Measurements from ENCODE around the gene IGSF5. TPM values are rescaled to one million over a fixed set of nuclear protein-coding genes. Genes with fewer than 3 reads are reported as not detected.

IGSF5 gene
- polyA plus RNA-seq, 1 experiment = not detected

DNA sequence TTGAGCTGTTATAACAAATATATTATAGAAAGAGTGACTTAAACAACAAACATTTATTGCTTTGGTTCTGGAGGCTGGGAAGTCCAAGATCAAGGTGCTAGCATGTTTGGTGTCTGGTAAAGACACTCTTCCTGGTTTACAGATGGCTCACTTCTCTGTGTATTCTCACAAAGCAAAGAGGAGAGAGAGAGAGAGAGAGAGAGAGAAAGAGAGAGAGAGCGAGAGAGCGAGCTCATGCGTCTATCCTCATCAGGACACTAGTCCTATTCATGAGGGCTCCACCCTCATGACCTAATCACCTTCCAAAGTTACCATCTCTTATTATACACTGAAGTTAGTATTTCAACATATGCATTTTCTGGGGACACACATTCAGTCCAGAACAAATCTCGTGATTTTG is 89.6 kb downstream of the IGSF5 start:
- Histone ChIP-seq H3K4me3 (ENCODE audit: low read depth, low read length) (no peak overlapping the region), H3K36me3 (ENCODE audit: control insufficient read depth, insufficient read depth, low read length) (no peaks in the 10 kb centered on the region), H3K27me3 (ENCODE audit: control insufficient read depth, insufficient read depth, low read length) (no peaks in the 10 kb centered on the region)
- DNase-seq (ENCODE audit: low read depth) = no peak
- TF ChIP-seq, protein P1, sequence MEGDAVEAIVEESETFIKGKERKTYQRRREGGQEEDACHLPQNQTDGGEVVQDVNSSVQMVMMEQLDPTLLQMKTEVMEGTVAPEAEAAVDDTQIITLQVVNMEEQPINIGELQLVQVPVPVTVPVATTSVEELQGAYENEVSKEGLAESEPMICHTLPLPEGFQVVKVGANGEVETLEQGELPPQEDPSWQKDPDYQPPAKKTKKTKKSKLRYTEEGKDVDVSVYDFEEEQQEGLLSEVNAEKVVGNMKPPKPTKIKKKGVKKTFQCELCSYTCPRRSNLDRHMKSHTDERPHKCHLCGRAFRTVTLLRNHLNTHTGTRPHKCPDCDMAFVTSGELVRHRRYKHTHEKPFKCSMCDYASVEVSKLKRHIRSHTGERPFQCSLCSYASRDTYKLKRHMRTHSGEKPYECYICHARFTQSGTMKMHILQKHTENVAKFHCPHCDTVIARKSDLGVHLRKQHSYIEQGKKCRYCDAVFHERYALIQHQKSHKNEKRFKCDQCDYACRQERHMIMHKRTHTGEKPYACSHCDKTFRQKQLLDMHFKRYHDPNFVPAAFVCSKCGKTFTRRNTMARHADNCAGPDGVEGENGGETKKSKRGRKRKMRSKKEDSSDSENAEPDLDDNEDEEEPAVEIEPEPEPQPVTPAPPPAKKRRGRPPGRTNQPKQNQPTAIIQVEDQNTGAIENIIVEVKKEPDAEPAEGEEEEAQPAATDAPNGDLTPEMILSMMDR (IDR thresholded peaks at IDR 0.05; ENCODE audit: insufficient read depth, low read depth, low read length) = no peak
- ChIA-PET CTCF (no interaction called here), POLR2A (no interaction called here)

DNA sequence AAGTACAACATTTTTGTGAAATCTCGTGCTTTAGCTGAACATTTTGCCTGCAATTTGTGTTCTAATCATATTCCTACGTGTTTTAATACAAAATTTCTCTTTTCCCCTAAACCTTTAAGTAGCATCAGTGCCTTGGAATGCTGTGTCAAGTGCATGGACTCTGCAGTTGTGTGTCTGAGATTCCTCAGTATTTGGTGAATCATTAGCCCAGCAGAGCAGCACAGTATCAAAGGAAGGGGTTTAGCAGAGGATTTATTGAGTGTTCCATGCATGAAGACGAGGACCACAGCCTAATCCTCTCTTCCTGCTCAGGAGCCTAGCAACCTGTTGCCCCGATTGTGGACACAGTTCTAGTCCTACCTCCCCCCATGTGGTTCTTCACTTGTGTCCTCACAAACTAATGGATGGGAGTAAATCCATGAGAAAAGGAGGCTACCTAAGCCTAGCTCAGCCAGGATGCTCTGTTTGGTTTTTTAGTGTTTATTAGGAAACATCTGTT is 92.9 kb downstream of the IGSF5 start:
- no peak overlapping the region for H3K4me3 ChIP-seq (ENCODE audit: low read depth, low read length)
- ChIA-PET POLR2A (no interaction called here), CTCF (no interaction called here)
- TF ChIP-seq, protein P1 (IDR thresholded peaks at IDR 0.05; ENCODE audit: insufficient read depth, low read depth, low read length) = no peak
- DNase-seq (ENCODE audit: low read depth) = no peak
- H3K36me3 ChIP-seq (ENCODE audit: control insufficient read depth, insufficient read depth, low read length) = no peaks in the 10 kb centered on the region
- H3K27me3 ChIP-seq (ENCODE audit: control insufficient read depth, insufficient read depth, low read length) = no peaks in the 10 kb centered on the region

DNA sequence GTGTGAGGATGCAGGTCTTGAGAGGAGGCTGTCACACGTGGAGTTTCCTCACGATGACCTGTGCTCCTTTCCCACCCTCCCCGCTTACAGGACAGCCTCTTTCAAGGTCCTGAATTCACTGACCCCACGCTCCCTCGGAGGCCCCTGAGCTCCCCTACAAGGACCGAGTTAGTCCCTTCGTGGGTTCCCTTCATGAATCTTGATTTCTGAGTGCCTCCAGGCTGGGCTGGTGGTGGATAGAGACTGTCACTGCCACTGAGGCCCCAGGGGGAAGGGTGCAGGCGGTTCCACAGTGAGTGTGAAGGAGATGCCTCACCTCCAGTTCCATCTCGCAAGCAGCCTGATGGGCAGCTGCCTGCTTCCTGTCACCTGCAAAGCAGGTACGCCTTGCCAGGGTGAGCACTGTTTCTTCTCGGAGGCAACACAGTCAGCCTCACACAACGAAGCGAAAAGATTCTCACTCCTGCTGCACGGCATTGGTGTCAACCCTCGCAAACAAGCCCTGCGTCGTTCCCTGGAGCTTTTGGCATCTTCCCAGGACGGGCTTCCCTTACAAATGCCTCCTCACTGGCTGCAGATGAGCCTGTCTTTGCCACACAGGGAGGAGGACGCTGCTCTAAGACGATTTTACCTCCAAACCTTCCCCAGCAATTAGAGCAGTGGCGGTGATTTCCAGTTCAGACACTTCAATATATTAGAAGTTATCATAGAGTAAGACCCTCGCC is 95.6 kb downstream of the IGSF5 start:
- no peak overlapping the region for H3K4me3 ChIP-seq (ENCODE audit: low read depth, low read length)
- no peak for DNase-seq (ENCODE audit: low read depth)
- no peaks in the 10 kb centered on the region for H3K27me3 ChIP-seq (ENCODE audit: control insufficient read depth, insufficient read depth, low read length)
- TF ChIP-seq, protein P1 (IDR thresholded peaks at IDR 0.05; ENCODE audit: insufficient read depth, low read depth, low read length) = no peak
- H3K36me3 ChIP-seq (ENCODE audit: control insufficient read depth, insufficient read depth, low read length) = no peaks in the 10 kb centered on the region
- CTCF ChIA-PET = no interaction called here
- POLR2A ChIA-PET = no interaction called here

DNA sequence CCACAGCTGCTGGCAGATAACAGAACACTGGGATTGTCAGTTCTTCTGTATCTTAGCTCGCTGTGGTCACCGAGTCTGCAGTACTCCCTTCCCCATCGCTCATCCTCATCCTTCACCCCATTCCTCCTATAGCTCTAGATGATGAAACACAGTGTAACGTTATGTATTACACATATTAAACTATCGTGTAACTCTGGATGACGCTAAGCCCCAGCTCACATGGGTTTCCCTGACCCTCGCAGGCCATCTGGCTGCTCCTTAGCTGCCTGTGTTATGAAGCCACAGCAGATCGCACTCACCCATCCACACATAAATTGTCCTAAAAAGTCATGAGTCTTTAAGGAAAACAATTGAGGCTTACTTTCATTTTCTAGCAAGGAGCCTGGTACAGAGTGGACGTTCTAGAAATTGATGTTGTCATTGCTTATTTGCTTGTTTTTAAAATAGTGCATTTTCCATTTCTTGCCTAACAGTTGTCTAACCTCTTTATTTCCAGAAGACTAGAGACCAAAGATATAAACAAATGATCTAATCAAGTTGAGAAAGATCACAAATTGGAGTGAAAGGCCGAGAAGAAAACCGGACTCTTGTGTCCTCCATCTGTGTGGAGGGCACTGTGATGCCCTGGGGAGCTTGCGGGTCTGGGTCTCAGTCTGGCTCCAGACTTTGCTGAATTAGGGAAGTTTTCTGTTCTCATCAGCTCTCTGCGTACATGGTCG is 97.9 kb downstream of the IGSF5 start:
- TF ChIP-seq, protein P1 (IDR thresholded peaks at IDR 0.05; ENCODE audit: insufficient read depth, low read depth, low read length) = no peak
- Histone ChIP-seq H3K36me3 (ENCODE audit: control insufficient read depth, insufficient read depth, low read length) (no peaks in the 10 kb centered on the region), H3K27me3 (ENCODE audit: control insufficient read depth, insufficient read depth, low read length) (no peaks in the 10 kb centered on the region), H3K4me3 (ENCODE audit: low read depth, low read length) (no peak overlapping the region)
- no peak for DNase-seq (ENCODE audit: low read depth)
- ChIA-PET POLR2A (no interaction called here), CTCF (no interaction called here)

DNA sequence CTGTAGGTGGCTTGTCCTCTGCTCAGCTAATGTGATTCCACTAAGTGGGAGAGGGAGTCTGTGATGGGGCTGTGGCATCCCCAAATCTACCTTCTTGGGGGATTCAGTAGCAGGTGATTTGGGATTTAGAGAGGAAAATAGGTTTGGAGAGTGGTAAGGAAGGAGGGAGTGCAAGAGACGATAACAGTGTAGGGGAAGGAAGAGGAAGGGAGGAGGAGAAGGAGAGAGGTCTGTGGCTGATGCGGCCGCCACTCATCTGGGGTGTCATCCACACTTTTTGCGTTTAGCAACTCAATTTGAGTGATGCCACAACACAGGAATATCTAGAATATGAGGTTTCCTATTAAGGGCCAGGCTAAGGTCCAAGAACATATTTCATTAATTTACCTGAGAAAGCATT is 98.5 kb downstream of the IGSF5 start:
- POLR2A ChIA-PET = no interaction called here
- CTCF ChIA-PET = no interaction called here
- DNase-seq (ENCODE audit: low read depth) = no peak
- TF ChIP-seq, protein P1 (IDR thresholded peaks at IDR 0.05; ENCODE audit: insufficient read depth, low read depth, low read length) = no peak
- Histone ChIP-seq H3K27me3 (ENCODE audit: control insufficient read depth, insufficient read depth, low read length) (no peaks in the 10 kb centered on the region), H3K4me3 (ENCODE audit: low read depth, low read length) (no peak overlapping the region), H3K36me3 (ENCODE audit: control insufficient read depth, insufficient read depth, low read length) (no peaks in the 10 kb centered on the region)
